GM21528 (cell line): ENCODE measurements around the gene WNT2.
A peak's percentile ranks its signal among the peaks of the same experiment; 100 is the strongest.

Source experiments
- ATAC-seq: cut with Tn5 transposase; IDR thresholded peaks from one replicate; pipeline ENCODE4 v1.9.1; 2021; ENCODE audit warnings: mild to moderate bottlenecking, moderate library complexity; ENCODE audit not compliant: unreplicated experiment, low FRiP score

The WNT2 gene

DNA sequence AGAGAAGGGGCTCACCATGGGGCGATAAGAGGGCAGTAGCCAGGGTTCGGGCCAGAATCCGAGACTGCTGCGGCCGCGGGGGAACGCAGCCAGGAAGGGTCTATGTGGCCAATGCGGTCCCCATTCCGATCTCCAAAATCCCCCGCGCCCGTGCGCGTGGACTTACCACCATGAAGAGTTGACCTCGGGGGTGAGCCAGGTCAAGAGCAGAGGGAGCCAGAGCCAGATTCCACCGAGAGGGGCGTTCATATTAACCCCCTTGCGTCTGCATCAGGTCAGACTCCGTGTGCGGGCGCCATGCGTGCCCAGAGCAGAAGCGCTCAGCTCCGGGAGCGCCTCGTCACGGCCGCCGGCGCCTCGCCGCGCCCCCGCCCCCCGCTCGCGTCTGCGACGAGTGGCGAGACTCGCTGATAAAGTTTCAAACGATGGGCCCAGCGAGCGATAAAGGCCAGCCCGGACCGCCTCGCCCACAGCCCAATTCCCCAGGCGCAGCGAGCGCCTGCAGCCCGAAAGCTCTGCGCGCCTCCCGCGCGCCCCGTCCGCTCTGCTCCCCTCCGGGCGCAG lies at the start of gene WNT2:
Gene WNT2, minus strand, starts transcription at position 318 of the 564 bp plus-strand sequence. Its CDS starts 69 bp downstream, at position 249.
- ATAC-seq: no peak

DNA sequence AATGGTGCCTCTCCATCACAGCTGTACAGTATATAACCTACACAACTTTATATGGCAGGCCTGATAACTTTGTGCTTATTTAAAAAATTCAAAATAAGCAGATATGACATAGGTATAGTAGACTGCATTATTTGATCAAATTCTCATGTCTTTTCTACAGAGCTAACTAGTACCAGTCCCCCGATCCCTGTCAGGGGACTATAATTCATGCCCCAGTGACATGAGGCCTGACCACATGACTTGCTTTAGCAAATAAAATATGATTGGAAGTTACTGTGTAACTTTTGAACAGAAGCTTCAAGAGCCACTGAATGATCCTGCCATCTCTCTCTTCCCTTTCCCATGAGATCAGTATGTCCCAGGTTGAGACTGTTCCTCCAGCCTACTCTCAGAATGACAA lies 49.2 kb upstream of the WNT2 start:
- ATAC-seq: no peak

DNA sequence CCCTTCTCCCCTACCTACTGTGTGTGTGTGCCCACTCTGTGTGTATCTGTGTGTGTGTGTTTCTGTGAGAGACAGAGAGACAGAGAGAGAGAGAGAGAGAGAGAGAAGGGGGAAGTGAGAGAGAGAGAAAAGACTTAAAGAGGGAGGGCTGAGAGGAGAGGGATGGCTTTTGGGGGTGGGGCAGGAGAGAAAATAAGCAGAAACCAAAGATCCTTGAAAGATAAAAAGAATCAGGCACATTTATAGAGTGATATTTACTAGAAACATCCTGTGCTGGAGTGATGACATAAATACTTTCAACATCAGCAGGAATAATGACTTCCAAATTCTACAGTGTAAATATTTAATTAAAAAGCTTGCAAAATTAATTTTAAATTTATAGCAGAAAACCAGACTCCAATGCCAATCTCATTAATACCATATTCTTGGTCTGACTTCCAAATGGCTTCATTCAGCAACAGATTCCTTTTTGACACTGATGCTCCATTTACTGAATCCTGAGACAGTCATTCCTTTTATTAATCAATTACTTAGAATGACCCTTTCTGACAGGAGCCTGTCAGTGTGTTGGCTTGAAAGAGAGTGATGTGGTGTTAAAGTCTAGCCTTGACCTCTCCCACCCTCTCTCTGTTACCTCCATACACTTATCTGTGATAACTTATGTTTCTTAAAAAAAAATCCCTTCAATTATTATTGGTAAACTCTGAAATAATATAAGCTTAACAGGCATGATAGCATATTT lies 41.7 kb upstream of the WNT2 start:
- no peak for ATAC-seq

DNA sequence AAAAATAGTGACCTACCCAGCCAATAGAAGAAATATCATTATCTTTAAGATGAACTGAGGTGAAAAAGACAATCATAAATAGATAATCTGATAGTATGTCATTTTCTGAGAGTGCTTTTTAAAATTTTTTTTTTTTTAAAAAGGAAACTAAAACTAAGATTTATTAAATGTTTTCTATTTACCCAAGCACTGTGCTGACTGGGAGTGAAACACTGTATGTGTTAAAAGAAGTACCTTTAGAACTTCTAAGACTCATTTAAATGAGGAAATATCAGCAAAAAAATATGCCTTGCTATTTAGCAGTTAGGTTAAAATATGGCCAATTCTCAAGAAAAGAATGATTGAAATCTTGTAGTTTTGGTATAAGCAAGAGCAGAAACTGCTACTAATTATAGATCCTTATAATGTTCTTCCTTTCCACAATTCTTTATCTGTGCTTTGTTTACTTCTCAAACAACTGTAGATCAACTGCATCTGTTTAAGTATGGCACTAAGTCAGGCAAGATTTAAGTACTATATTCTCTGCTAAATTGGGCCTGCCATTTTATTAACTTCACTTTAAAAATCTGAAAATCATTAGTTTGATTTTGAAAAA lies 39.5 kb upstream of the WNT2 start:
- ATAC-seq: no peak

DNA sequence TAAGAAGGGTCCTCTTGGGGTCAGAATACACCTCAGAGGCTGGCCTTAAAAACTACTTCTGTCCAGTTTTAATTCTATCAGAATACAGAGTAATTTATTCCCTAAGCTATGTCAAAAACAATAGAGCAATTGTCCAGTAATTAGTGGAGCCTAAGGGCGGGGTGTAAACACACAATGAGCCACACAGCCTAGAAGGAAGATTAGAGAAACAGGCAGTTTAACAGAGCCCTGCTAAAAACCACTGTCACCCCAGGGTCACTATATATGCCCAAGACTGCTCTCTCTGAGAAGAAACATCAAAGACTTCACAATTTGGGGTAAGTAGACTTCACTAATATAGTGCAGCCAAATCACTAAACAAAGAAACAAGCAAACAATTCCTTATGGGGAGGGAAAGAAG lies 27.2 kb upstream of the WNT2 start:
- ATAC-seq: no peak

DNA sequence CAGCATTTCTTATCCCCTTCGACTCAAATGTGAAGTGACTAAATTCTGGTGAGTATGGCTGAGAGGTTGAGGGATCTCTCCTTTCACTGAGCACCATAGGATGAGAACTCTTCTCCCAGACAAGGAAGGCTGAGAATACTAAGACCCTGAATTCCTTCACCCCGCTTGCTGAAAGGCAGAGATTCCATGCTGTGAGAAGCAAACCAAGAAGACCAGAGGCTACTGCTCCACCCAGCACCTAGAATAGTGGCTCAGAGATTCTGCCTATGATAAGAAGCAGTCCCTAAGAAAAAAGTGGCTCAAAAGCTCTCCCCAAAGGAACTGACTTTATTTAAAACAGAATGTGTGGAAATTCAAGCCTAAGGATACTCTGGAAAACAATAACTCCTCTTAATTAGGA lies 26.7 kb upstream of the WNT2 start:
- ATAC-seq: no peak

DNA sequence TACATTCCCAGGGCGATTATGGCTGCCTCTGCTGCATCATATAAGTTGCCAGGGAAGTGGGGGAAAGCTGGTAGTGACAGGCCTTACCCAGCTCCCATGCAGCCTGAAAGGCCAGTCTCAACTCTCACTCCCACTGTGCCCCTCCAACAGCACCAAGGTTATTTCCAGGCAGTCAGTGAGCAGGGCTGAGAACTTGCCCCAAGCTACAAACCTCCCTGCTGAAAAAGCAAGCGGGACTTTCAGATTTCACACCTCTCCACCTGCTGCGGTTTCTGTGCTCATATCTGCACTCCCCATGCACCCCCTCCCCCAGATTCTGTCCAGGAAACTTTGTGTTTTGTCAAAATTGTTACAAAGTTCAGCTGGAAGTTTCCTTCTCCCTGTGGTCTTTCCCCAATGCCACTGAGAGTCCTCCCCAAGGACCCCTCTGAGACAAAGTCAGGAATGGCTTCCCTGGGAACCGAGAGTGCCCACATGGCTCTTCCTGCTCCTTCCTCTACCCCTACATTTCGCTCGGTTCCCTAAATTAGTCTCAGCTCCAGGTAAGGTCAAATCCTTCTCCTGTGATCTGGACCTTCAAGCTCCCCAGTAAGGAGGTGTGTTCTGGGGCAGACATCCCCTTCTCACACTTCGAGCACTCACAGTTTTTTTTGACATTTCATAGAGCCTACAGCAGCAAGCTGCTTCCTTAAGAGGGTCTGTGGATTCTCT lies 25.3 kb upstream of the WNT2 start:
- peak; percentile 84 for ATAC-seq

DNA sequence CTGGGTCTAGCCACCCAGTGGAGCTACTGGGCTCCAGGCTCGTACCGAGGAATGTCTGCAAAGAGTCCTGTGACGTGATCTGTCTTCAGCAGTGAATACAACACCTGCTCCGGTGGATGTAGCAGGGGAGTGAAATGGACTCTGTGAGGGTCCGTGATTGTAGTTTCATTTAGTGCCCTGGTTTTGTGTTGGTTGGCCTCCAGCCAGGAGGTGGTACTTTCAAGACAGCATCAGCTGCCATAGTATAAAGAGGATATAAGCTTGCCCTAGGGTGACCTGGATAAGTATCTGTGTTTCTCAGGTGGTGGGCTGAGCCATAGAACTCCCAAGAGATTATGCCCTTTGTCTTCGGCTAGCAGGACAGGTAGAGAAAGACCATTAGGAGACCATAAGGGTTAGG lies 24.6 kb upstream of the WNT2 start:
- peak; percentile 24 for ATAC-seq

DNA sequence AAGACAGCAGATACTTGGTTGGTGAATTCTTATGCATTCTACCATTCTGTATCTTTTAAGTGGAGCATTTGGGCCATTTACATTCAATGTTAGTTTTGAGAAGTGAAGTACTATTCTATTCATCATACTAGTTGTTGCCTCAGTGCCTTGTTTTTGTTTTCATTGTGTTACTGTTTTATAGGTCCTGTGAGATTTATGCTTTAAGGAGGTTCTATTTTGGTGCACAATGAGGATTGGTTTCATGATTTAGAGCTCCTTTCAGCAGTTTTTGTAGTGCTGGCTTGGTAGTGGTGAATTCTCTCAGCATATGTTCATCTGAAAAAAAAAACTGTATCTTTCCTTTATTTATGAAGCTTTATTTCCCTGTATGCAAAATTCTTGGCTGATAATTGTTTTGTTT lies 23.3 kb upstream of the WNT2 start:
- ATAC-seq: no peak

DNA sequence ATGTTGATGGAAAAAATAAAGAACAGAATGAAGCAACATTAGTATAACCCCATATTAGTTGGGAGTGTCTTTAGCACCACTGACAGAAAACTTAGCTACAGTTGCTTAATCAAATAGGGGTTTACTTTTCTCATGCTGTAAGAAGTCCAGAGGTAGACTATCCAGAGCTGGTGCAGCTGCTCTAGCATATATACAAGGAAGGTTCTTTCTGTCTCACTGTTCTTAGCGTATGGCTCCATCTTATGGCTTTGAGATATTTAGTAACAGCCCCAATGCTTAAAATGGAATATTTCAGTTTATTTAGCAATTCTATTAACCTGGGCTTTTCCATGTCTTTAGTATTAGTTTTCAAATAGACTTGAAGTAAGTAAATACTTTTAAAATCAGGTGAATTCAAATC lies 15.2 kb upstream of the WNT2 start:
- no peak for ATAC-seq

DNA sequence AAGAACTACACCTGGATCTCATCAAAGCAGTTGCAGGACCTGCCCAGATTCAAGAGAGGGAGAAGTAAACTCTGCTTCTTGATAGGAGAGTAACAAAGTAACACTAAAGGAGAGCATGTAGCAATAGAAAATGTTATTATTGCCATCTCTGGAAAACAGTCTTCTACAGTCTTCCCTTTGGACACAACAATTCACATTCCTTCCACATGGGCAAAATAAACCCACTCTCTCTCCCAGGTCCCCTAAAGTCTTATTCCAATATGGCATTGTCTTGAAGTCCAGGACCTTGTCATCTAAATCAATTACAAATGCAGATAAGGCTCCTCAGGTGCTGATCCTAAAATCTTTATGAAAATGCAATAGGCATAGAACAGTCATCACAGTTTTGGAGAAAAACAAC lies 10.3 kb upstream of the WNT2 start:
- no peak for ATAC-seq

DNA sequence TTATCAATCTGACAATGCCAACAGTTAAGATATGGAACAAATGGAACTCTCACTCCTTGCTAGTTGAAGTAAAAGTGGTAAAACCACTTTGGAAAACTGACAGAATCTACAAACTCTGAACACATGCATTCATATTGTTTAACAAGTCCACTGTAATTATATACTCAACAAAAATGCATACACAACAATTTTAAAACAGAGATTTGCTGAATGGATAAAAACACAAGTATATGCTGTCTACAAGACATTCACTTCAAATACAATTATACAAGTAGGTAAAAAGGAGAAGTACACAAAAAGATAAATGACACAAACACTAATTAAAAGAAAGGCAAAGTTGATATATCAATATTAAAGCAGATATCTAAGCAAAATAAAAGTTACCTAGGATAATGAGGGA lies 9.2 kb upstream of the WNT2 start:
- no peak for ATAC-seq

DNA sequence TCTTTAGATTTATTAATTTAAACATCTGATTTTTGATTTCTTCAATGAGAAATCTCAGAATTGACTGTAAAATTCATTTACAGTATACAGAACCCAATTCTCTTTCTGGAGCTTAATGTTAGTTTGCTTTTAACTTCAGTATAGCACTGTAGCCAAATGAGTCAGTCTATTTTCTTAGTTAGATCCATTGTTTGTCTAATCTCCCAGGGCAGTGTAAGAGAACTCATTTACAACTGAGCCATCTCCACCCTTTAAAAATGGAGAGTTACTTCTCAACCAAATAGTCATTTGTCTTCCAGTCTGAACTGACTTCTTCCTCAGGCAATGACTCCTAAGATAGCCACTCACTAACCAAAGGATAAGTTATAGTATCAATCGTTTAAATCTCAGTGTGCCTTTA lies 3.0 kb upstream of the WNT2 start:
- no peak for ATAC-seq

DNA sequence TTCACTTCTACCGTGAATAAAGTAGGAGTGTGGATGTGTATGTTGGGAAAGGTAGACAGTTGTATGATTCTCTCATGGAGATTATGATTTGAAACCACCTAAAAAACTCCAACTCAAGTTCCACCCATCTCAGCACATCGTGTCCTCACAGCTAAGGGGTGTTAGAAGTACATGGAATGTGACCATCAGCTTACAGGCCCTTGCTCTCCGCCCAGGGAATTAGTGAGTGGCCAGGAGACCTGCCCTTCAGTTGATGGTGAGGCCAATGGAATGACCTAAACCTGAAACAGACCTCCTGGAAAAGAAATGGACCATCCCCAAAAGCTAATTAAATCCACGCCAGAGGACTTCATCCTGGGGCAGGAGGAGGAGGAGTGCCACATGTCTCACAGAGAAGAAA lies 2.1 kb upstream of the WNT2 start:
- no peak for ATAC-seq

DNA sequence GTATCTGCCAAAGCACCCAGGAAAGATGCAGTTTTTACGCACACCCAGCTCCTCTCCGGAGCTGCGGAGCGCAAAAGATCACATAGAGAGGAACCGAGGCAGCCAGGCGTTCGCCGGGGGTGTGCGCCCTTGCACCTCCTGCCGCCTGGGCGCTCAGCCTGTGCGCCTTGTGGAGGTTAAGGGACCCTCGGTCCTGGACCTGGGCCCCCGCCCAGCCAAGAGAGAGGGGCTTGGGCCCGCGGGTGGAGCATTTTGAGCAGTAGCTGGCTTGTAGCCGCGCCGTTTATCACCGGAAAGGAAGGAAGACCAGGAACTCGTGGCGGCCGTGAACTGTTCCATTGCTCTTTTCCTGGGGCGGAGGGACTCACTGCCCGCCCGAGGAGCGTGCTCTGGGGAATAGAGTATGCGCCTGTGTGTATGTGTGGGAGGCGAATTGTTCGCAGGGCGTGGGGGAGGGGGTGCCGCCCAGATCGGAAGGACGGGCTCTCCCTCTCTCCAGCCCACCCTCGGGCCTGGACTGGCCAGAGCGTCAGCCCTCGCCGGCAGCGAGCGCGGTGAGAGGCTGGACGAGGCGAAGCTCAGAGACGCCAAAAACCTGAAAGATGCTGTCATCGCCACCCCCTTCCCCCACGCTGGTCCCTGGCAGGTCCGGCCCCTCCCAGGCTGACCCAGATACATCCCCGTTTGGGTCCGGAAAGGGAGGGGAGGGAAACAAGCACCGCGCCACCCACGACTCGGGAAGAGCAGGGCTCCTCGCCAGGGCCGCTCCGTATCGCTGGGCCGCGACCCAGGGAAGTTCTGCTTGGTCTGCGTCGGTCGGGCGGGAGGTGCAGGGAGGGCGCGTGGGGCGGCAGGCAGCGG lies 1.2 kb upstream of the WNT2 start:
- no peak for ATAC-seq

DNA sequence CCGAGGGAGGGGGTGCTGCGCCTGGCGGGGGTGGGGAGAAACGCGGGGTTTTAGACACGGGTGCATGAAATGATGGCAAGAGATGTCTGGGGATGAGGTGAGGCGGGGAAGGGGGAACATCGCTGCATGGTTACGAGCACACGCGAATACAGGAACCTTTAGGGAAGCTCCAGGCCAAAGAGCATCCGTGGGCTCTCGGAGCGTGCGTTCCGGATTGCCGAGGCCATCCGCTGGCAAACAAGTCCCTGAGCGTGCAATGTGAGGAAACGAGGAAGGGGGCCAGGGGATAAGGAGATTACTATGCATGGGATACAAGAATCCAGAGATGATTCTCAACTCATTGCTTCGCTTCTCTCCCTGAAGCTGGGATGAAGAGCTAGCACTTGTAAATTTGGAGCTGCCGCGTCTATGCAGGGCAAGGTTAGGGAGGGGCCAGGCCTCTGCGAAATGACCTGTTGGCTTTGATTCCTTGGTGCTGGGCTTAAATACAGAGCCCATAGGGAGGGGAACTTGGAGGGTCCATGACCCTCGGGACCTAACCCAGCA lies 520 bp upstream of the WNT2 start:
- no peak for ATAC-seq

DNA sequence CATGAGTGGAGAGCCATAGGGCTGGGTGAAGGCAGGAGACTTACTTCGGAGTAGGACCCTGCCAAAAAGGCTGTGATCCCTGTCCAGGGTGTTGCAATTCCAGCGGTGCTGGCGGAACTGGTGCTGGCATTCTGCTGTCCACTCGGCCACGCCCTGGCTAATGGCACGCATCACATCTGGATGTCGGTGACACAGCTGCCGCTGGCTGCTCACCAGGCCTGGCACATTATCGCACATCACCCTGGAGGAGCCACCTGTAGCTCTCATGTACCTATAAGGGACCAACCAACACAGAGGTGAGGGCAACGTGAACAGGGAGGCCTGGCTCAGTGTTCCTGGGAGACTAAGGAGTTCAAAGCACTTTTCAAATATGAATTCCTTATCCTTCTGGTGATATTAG lies 2.3 kb downstream of the WNT2 start:
- no peak for ATAC-seq

DNA sequence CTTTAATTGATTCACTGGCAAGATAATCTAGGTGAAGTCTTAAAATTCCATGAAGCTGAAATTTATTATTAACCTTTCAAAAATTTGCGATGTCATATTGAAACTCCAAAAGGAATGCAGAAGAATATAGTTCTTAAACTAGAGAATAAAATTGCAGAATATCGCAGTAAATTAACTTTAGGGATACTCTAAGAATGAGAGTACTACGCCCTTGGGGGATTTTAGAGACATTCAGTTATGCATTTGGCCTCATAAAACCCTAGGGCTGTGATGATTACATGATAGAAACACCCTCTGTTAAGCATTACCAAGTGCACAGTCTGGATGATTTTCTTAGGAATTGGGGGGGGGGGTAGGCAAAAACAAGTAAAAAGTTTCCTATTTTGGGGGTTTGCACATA lies 3.7 kb downstream of the WNT2 start:
- ATAC-seq: no peak

DNA sequence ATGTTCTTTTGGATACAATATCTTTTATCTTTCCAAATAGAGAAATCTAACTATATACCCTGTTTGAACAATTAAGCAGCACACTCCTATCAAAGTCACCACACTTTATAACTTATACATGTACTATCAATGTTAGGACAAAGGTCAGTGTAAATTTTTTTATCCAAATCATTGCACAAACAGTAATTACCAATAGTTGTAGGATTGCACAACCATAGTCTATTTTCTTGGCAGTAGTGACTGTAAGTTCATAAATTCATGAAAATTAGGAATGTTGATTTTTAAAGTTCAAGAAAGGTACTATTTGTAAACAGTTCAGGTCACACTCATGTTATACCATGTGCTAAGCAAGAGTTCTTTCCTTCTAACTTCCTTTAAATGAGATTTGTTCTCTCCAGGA lies 9.3 kb downstream of the WNT2 start:
- ATAC-seq: no peak
